Fibroblast of the aortic adventitia (primary cell): Measurements from ENCODE around the gene PRKAR1B. TPM values are rescaled to one million over a fixed set of nuclear protein-coding genes. Genes with fewer than 3 reads are reported as not detected.

Source experiments
- DNase-seq: peaks from one replicate; pipeline ENCODE4 v3.0.0-alpha.2; 2010; ENCODE audit warnings: low read depth
- H3K4me3 ChIP-seq: 2 replicates; pipeline ENCODE4 v1.5.1; 2011; ENCODE audit warnings: low read depth, mild to moderate bottlenecking, control low read depth, low read length, moderate library complexity
- total RNA-seq: library from RNA; depleted of rRNA; stranded (reverse); fragments of >200 nt; gene quantifications from 2 replicates; pipeline ENCODE4 v1.2.3, GENCODE V29; 2012; ENCODE audit warnings: low replicate concordance
- TF ChIP-seq, protein P1 (sequence below): IDR thresholded peaks from 2 replicates; pipeline ENCODE4 v1.5.1; 2011; ENCODE audit warnings: mild to moderate bottlenecking, low read length, control low read depth, inconsistent platforms; ENCODE audit not compliant: insufficient read depth

PRKAR1B gene
- total RNA-seq, 1 donor, result 7.0 TPM

- DNase-seq, result no peak
- TF ChIP-seq, protein P1, sequence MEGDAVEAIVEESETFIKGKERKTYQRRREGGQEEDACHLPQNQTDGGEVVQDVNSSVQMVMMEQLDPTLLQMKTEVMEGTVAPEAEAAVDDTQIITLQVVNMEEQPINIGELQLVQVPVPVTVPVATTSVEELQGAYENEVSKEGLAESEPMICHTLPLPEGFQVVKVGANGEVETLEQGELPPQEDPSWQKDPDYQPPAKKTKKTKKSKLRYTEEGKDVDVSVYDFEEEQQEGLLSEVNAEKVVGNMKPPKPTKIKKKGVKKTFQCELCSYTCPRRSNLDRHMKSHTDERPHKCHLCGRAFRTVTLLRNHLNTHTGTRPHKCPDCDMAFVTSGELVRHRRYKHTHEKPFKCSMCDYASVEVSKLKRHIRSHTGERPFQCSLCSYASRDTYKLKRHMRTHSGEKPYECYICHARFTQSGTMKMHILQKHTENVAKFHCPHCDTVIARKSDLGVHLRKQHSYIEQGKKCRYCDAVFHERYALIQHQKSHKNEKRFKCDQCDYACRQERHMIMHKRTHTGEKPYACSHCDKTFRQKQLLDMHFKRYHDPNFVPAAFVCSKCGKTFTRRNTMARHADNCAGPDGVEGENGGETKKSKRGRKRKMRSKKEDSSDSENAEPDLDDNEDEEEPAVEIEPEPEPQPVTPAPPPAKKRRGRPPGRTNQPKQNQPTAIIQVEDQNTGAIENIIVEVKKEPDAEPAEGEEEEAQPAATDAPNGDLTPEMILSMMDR, result no peak
- no peak overlapping the region for H3K4me3 ChIP-seq
These were observed 75.9 kb downstream of the PRKAR1B start for GRCh38 chr7:651032-651728.

- TF ChIP-seq, protein P1, result no peak
- DNase-seq, result no peak
- H3K4me3 ChIP-seq, result no peak overlapping the region
These were observed 76.6 kb downstream of the PRKAR1B start for GRCh38 chr7:650339-651031.

GRCh38 chr7:646951-647350, 80.1 kb downstream of the PRKAR1B start:
- TF ChIP-seq, protein P1, result no peak

DNA sequence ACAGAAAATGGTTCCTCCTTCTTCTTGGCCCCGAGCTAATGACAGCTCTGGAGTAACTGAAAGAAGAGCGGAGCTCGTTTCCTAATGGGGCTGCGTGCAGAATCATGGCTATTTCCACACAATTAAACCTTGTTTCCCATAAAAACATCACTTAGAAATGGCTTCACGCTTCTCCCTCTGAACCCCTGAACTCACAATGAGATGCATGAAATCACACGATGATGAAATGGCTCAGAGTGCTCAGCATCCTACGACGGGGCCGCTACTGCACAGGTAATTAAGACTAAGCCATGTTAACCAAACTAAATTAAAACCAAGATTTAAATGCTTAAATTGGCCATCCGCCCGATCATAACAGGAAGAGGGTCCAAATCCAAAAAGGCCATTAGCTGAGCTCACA, 80.6 kb downstream of the PRKAR1B start:
- H3K4me3 ChIP-seq, result no peak overlapping the region
- TF ChIP-seq, protein P1, result no peak
- DNase-seq, result no peak

More at GRCh38 chr7:646951-647350, 80.1 kb downstream of the PRKAR1B start:
- H3K4me3 ChIP-seq, result no peak overlapping the region
- DNase-seq, result no peak

DNA sequence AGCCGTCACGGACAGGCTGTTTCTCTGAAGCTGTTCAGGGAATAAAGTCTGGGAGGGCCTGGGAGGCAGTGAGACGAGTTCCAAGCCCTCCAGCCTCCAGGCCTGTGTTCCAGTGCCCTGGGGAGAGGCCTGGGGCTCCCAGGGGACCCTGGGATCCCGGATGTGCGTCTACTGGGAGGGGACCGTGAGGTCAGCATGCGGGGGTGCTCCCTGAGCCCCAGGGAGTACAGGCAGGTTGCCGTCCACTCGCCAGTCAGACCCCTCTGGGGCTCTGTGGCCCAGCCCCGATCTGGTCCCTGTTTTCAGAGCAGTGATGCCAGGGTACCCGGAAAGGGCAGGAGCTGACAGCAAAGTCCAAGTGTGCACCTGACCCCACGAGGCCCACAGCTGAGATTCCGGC, 81.5 kb downstream of the PRKAR1B start:
- DNase-seq, result no peak
- no peak overlapping the region for H3K4me3 ChIP-seq
- TF ChIP-seq, protein P1, result no peak

GRCh38 chr7:644381-645305, 82.4 kb downstream of the PRKAR1B start:
- TF ChIP-seq, protein P1, result no peak
- no peak overlapping the region for H3K4me3 ChIP-seq
- DNase-seq, result no peak
